NCI-H2171 (cell line): ENCODE results near the gene PIEZO2.
"Not testable (repeated sequence)": the region's sequence is repeated elsewhere in the genome, so short reads cannot be mapped to it uniquely, and the experiment has no call there.

Experiments used
- DNase-seq: peaks from one replicate; lab custom pipeline; 2025; lab: John Stamatoyannopoulos, UW

PIEZO2 gene

GRCh38 chr18:10894501-10894900 is 254.9 kb downstream of the PIEZO2 start:
- no peak for DNase-seq

DNA sequence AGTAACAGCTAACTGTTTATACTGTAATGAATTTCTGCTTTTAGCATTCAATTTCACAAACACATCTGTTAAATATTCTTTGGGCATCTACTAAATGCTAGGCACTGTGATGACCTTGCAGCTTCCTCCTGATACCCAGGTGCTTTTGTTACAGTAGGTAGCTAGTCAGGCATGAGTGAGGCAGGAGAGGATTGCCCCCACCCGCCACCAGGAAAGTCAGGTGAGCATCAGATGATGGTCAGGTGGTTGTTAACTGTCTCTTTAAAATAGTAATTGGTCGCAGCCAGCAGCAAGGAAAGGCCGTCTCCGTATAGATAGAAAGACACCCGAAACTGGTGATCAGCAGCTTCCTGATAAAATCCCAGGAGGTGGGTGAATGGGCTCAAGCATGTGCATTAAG is 255.6 kb downstream of the PIEZO2 start:
- DNase-seq, result no peak

DNA sequence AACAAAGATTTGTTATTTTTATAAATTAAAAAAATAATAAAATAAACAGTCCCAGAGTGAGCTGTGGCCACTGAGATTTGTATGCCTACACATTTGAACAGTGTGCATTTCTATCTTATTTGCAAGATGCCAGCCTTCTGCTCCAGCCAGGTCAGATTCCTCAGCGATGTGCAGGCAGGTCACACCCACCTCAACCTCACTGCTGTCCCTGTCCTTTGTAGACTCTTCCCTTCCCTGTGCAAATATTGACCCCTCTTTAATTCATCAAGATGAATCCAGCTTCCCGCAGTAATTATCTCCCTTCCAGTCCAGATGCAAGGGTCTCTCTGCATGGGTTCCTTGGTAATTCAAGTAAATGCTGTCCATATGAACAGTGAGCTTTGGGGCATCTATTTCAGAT is 256.2 kb downstream of the PIEZO2 start:
- DNase-seq, result no peak

GRCh38 chr18:10892786-10893185 is 256.6 kb downstream of the PIEZO2 start:
- no peak for DNase-seq

GRCh38 chr18:10890022-10890421 is 259.3 kb downstream of the PIEZO2 start:
- DNase-seq, result no peak

DNA sequence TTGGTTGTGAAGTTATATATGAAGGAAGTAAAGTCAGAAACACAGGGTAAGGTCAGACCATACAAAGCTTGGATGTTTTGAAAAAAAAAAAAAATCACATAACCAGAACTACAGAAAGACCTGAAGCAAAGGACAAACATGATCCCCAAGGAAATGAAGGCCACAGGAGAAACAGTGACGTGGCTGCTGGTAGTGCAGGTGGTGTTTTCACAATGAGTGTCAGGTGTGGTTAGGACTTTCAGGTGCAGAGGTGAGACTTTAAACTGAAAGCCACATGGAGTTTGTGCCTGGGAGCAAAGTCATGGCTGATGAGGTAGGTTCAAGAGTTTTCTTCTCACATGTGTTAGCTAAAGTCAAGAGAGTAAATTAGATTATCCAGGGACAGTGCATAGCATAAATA is 270.7 kb downstream of the PIEZO2 start:
- DNase-seq, result no peak

- DNase-seq, result no peak
Observed at GRCh38 chr18:10877987-10878386, 271.4 kb downstream of the PIEZO2 start.

- no peak for DNase-seq
Observed at GRCh38 chr18:10875811-10876210, 273.6 kb downstream of the PIEZO2 start.

DNA sequence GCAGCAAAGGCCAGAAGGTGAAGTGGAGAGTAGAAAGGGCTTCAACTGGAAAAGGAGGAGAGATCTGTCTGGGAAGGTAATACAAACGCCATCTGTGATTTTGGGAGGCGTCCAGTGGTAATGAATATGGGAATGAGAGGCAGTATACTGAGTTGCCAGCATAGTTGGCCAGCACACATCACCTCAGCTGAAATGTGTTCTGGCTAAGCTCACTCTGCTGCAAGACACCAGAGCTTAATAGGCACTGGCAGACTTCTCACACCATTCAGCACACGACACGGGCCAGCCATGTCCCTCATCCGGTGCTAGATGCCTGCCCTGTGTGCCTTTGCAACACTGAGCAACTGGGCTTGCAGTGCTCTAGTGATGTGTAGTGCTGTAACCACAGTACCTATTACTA is 277.1 kb downstream of the PIEZO2 start:
- DNase-seq, result peak; percentile 20

DNA sequence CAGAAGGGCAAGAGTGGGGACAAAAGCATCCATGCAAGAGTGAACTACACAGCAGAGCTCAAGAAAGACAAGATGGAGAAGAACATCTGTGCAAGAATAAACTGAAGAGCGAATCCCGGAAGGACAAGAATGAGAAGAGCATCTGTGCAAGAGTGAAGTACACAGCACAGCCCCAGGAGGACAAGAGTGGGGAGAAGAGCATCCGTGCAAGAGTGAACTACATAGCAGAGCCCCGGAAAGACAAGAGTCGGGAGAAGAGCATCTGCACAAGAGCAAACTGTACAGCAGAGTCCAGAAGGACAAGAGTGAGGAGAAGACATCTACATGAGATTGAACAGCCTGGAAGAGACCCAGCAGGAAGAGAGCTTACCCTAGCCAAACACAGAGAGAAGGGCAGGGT is 284.6 kb downstream of the PIEZO2 start:
- DNase-seq, result no peak

DNA sequence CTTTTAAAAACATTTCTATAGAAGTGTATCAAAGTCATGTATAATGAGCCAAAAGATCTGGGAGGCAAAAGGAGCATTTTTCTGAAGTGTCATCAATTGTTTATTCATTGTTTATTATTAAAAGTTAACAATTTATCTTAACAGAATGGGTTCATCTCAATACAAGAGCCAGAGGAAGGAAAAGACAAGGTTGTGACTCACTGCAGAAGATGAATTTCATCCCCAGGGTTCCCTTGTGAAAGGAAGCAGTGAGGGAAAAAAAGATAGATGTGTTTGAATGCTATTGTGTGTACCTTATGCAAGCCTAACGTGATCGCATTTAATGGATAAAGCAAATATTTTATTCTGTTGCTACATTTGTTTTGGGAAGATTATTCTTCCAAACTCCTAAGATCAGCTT is 286.3 kb downstream of the PIEZO2 start:
- DNase-seq, result no peak

GRCh38 chr18:10860928-10861327 is 288.4 kb downstream of the PIEZO2 start:
- DNase-seq, result no peak

- DNase-seq, result no peak
Observed at GRCh38 chr18:10860382-10860781, 289.0 kb downstream of the PIEZO2 start.

GRCh38 chr18:10858477-10858876 is 290.9 kb downstream of the PIEZO2 start:
- DNase-seq, result no peak

GRCh38 chr18:10856132-10856531 is 293.2 kb downstream of the PIEZO2 start:
- DNase-seq, result no peak

- no peak for DNase-seq
Observed at GRCh38 chr18:10852385-10853303, 296.7 kb downstream of the PIEZO2 start.

- peak; percentile 29 for DNase-seq
Observed at GRCh38 chr18:10851824-10852319, 297.5 kb downstream of the PIEZO2 start.

GRCh38 chr18:10850840-10851239 is 298.5 kb downstream of the PIEZO2 start:
- no peak for DNase-seq

GRCh38 chr18:10850216-10850615 is 299.2 kb downstream of the PIEZO2 start:
- DNase-seq, result no peak

DNA sequence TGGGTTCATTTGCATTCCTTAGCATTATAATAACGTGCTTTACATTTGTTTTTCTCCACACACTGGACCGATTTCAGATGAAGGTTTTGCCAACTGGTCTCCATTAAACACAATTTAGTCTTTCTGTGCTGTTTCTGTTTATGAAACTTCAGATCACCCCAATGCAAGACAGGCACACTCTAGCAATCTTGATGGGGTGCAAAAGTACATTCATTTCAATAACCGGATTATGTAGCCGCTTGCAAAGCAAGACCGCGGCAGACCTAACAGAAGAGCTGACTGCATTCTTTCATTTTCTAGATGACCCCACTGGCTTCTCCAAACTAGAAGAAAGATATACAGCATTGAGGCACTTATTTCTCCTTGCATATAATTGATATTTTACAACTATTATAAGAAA is 301.5 kb downstream of the PIEZO2 start:
- no peak for DNase-seq

- DNase-seq, result no peak
Observed at GRCh38 chr18:10847408-10847790, 302.0 kb downstream of the PIEZO2 start.

DNA sequence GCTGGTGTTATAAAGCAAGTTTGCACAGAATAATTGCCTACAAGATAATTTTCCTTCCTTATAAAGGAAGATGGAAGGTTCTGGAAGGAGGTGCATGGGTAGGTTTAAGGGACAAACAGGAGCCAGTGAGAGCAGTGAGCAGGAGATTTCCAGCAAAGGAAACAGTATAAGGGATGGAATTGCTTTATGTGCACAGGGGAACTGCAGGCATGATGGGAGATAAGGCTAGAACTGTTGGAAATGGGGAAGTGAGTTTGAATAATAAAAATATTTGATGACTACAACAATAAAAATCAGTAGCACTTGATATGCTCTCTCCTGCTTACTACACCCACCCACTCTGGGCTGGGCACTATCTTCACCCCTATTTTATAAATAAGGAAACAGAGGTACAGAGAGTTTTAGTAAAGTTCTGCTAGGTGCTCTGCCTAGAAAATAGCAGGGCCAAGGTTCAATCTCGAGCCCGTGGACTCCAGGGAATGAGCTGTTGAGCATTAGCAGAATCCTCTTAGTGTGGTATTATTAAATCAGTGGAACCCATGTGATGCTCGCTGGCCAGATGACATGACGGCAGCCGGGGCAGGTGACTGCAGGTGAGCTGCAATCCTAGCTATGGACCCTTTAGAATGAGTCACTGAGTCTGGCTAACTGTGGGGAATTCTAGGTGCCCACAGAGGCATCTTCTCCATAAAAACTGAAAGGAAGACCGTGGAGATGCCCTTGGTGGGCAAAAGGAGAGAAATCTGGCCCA is 302.5 kb downstream of the PIEZO2 start:
- no peak for DNase-seq

DNA sequence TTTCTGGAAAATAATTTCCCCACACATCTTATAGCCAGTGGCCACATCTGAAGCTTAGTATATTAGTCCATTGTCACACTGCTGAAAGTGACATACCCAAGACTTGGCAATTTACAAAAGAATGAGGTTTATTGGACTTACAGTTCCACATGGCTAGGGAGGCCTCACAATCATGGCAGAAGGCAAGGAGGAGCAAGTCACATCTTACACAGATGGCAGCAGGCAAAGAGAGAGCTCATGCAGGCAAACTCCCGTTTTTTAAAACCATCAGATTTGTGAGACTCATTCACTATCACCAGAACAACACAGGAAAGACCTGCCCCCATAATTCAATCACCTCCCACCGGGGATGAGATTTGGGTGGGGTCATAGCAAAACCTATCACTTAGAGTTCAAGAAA is 303.3 kb downstream of the PIEZO2 start:
- DNase-seq, result not testable (repeated sequence)
